Measurements from ENCODE around the gene TEX52.

The TEX52 gene

GRCh38 chr12:2819810-2820209, 37.0 kb downstream of the TEX52 start:
- H3K4me2 ChIP-seq (ENCODE audit: low read length): no peak overlapping the region
- TF ChIP-seq EZH2phosphoT487 (IDR thresholded peaks at IDR 0.05; ENCODE audit: low read depth) (no peak), CTCF (IDR thresholded peaks at IDR 0.05; ENCODE audit: low read depth, low read length) (no peak)
- H2AFZ ChIP-seq (ENCODE audit: low read depth, low read length): no peak overlapping the region
- H3K4me3 ChIP-seq (ENCODE audit: low read length): no peak overlapping the region
- H3K79me2 ChIP-seq (ENCODE audit: low read length): peaks cover 10% of the 10 kb centered on the region
- H3K9me3 ChIP-seq (ENCODE audit: insufficient read depth, low read length): no peaks in the 10 kb centered on the region
- H3K36me3 ChIP-seq (replicated peaks; ENCODE audit: low read depth, low read length): peaks cover 41% of the 10 kb centered on the region
- no peak overlapping the region for H3K27ac ChIP-seq (ENCODE audit: low read length)
- no peaks in the 10 kb centered on the region for H4K20me1 ChIP-seq (ENCODE audit: insufficient read depth, low read length)
- H3K4me1 ChIP-seq (ENCODE audit: low read length): no peaks in the 10 kb centered on the region
- H3K27me3 ChIP-seq (ENCODE audit: low read depth, low read length): no peaks in the 10 kb centered on the region
- no peak overlapping the region for H3K9ac ChIP-seq (ENCODE audit: low read length)

GRCh38 chr12:2813214-2814185, 43.3 kb downstream of the TEX52 start:
- Histone ChIP-seq H4K20me1 (ENCODE audit: insufficient read depth, low read length) (no peaks in the 10 kb centered on the region), H3K4me1 (ENCODE audit: low read length) (peaks cover 13% of the 10 kb centered on the region), H3K27me3 (ENCODE audit: low read depth, low read length) (no peaks in the 10 kb centered on the region), H3K27ac (ENCODE audit: low read length) (peak overlapping the region; percentile 86), H3K4me2 (ENCODE audit: low read length) (peak overlapping the region; percentile 89), H3K4me3 (ENCODE audit: low read length) (peak overlapping the region; percentile 89), H3K79me2 (ENCODE audit: low read length) (peaks cover 32% of the 10 kb centered on the region), H3K9me3 (ENCODE audit: insufficient read depth, low read length) (no peaks in the 10 kb centered on the region), H3K9ac (ENCODE audit: low read length) (peak overlapping the region; percentile 82), H3K36me3 (replicated peaks; ENCODE audit: low read depth, low read length) (peaks cover 15% of the 10 kb centered on the region), H2AFZ (ENCODE audit: low read depth, low read length) (no peak overlapping the region; the same call in 1 of the 2 replicates)
- TF ChIP-seq CTCF (IDR thresholded peaks at IDR 0.05; ENCODE audit: low read depth, low read length) (peak; percentile 70), EZH2phosphoT487 (IDR thresholded peaks at IDR 0.05; ENCODE audit: low read depth) (no peak)

DNA sequence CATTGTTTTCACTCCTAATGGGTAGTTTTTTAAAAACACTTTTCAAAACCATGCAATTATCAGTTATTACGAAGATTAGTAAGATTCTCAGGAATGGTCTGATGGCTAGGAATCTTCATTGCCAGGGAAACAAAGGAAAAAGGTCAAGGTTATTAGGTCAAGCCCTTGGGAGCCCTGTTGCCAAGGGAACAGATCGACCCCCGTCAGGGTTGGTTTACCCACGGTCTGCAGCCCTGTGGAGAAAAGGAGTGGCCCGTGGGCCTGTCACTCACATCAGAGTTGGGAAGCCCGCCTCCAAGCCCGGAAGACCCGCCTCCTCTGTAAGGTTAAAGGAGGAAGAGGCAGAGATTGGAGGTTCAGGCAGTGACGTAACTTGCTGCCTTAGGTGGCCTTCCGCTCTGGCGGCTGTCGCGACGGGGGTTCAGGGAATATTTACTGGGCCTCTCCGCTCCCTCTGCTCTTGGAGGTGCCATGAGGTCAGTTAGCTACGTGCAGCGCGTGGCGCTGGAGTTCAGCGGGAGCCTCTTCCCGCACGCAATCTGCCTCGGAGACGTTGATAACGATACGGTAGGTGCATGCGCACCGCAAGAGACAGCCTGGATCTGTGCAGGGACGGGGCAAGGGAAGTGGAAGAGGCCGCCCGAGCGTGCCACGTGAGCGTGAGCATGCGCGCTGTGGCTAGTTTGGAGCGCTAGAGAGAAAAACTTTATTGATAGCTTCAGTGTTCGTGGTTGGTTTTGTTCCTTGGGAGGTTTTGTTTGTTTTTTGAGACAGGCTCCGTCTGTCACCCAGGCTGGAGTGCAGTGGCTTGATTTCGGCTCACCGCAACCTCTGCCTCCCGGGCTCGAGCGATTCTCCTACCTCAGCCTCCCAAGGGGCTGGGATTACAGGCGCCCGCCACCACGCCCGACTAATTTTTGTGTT, 44.3 kb downstream of the TEX52 start, which contains the start of gene ITFG2:
Gene ITFG2 (plus strand): TSS at position 379 of the 924 bp plus-strand sequence. CDS start 93 bp downstream, at position 472.
- Histone ChIP-seq H3K9ac (ENCODE audit: low read length) (peak within 1 kb of the TSS; percentile 82), H4K20me1 (ENCODE audit: insufficient read depth, low read length) (no peaks in the 10 kb centered on the region), H3K4me3 (ENCODE audit: low read length) (peak within 1 kb of the TSS; percentile 89), H3K9me3 (ENCODE audit: insufficient read depth, low read length) (no peaks in the 10 kb centered on the region), H3K27me3 (ENCODE audit: low read depth, low read length) (no peaks in the 10 kb centered on the region), H3K4me2 (ENCODE audit: low read length) (peak within 1 kb of the TSS; percentile 89), H3K27ac (ENCODE audit: low read length) (peak within 1 kb of the TSS; percentile 86), H3K79me2 (ENCODE audit: low read length) (peaks cover 32% of the 10 kb centered on the region), H3K4me1 (ENCODE audit: low read length) (peaks cover 13% of the 10 kb centered on the region), H2AFZ (ENCODE audit: low read depth, low read length) (peak within 1 kb of the TSS; percentile 88), H3K36me3 (replicated peaks; ENCODE audit: low read depth, low read length) (peaks cover 11% of the 10 kb centered on the region)
- TF ChIP-seq CTCF (IDR thresholded peaks at IDR 0.05; ENCODE audit: low read depth, low read length) (no peak), EZH2phosphoT487 (IDR thresholded peaks at IDR 0.05; ENCODE audit: low read depth) (no peak)
